Pulmonary artery endothelial cell (primary cell): Measurements from ENCODE around the gene CUX1. TPM values are rescaled to one million over a fixed set of nuclear protein-coding genes. Genes with fewer than 3 reads are reported as not detected.
"Not testable (repeated sequence)": the region's sequence is repeated elsewhere in the genome, so short reads cannot be mapped to it uniquely, and the experiment has no call there.

Source experiments
- DNase-seq: peaks from one replicate; pipeline ENCODE4 v3.0.0-alpha.2; 2011; ENCODE audit warnings: low read depth, low spot score
- total RNA-seq: library from RNA; depleted of rRNA; stranded (reverse); fragments of >200 nt; gene quantifications from 2 replicates; pipeline ENCODE4 v1.2.3, GENCODE V29; 2014

Gene CUX1
- total RNA-seq, 1 donor from 2014 or later: 20.8 TPM

DNA sequence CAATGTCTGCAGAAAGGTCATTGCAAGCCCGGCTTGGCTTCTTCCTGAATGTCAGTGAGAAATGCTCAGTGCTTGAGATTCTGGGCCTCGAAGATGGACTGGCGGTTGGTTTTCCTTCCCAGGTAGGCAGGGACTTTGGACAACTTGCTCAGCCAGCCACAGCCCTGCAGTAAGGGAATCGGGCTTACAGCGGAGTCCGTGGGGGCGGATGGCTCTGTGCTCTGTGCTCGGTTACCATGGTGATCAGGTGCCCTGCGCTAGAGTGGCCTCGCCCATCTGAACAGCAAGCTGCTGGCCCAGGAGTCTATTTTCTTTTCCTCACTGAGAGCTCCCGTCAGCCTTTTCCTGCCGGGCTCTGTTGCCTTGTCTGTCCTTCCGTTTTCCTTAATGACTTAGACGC lies 391.4 kb downstream of the CUX1 start:
- no peak for DNase-seq

DNA sequence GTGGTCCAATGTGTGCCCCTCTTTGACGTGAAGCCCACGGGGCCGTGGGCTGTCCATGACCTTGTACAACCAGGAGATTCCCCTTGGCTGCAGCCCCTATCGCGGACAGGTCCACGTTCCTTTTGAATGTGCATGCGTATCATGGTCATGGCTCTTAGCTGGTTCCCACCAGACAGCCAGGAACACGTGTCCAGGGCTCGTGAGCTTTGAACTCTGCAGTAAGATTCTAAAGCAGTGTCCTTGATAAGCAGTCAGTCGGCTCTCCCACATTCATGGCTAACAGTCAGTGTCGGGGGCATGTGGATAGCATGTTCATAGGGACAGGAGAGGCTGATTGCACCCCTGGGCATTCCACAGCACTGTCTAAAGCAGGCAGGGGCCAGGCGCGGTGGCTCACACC lies 393.4 kb downstream of the CUX1 start:
- no peak for DNase-seq

DNA sequence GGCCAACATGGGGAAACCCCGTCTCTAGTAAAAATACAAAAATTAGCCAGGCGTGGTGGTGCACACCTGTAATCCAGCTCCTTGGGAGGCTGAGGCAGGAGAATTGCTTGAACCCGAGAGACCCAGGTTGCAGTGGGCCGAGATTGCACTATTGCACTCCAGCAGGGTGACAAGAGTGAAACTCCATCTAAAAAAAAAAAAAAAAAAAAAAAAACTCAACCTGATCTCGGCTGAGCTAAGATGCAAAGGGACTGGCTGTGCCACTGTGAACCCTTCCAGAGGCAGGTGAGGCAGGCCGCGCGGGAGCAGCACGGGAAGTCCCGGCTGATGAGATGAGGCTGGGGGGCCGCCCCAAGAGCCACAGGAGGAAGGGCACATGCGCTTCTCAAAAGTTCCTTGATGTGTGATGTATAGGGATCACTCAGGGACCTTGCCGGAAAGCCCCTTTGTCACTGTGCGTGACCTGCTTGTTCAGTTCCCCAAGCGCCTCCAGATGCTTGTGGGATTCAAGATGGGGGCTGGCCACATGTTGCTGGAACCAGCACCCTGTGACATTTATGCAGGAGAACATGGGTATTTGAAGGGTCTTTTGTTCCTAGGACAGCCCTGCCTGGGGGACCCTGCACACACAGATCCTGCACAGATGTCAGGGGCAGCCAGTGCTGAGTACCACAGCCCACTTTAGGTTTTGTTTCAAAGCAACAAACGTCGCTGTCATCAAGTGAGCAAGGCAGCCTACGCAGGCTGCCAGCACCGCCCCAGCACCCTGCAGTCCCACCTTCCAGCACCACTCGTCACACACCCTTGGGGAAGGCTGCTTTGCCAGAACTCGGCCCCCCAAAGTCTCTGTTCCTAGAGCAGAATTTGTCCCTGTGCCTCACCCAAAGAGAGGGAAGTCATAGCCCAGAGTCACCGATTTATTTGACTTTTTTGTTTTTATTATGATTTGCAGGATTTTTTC lies 394.4 kb downstream of the CUX1 start:
- no peak for DNase-seq

DNA sequence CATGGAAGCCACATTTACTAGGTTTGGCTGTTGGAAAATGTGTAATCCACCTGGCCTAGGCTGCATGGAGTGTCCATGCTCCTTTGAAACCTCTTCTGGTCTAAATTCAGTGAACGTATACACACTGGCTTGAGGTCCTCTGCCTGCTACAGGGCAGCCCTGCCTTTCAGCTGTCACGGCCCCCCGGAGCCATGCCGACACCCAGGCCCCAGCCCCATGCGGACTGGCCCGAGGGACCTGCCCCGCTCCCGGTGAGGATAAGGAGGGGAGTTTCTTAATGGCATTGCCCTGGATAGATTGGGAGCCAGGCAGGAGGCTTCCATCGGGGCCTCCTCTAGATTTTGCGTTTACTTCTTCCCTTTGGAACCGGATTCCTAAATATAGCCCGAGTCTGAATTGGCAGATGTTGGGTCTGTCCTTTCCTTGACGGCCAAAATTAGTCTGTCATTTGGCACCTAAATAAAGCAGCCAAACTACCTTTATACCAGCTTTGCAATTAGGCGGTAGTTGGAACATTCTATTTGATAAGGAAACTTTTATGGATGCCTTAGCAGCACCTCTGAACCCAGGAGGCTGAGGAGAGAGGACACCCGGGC lies 397.1 kb downstream of the CUX1 start:
- DNase-seq: no peak

DNA sequence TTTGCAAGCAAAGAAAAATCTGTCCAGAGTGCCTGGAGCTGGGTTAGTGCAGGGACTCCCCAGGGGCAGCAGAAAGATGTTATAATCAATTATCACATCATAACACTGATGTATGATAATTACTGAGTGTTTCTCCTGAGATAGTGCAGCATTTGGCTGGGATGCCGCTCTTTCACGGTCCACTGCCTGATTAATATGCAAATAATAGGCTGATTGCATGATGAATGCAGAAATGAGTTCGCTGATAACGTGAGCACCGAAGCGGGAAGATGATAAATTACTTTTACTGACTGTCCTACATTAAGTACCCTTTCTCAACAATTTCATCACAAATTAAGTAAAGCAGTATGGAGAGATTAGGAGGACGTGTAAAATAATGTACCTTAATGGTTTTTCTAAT lies 397.8 kb downstream of the CUX1 start:
- no peak for DNase-seq

DNA sequence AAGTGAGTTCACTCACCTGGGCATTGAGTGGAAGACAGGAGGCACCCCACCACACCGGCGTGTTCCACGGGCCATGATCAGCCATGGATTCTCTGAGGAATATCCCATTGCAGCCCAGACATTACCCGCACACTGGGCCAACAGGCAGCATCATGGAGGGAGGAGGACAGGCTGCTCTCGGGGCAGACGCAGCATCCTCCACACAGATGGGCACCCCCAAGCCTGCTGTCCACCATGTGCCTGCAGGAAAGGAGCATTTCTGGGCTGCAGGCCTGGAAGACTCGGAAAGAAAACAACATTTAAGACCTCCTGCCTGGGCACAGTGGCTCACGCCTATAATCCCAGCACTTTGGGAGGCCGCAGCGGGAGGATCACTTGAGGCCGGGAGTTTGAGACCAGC lies 398.3 kb downstream of the CUX1 start:
- no peak for DNase-seq

DNA sequence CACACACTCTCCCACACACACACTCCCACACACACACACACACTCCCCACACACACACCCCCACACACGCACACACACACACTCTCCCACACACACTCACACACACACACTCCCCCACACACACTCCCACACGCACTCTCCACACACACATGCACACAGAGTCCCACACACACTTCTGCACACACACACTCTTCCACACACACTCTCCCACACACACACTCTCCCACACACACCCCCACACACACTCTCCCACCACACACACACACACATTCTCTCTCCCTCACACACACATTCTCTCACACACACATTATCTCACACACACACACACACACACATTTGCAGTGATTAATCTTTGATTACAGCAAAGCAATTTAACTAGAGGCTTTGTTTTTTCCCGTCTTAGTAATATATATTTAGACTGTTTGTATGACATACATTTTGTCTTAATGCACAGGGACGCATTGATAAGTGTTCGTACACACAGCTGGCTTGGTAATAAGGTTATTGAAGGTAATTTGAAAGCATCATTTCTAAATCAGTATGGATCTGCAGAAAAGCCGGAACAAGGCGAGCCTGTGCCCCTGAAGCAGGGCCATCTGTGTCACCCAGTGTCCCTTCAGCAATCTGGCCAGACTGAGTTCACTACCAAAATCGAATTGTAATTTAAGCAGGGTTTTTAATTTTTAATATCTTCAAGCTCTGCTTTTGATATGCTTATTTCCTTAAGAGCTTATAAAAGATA lies 399.3 kb downstream of the CUX1 start:
- DNase-seq: no peak

DNA sequence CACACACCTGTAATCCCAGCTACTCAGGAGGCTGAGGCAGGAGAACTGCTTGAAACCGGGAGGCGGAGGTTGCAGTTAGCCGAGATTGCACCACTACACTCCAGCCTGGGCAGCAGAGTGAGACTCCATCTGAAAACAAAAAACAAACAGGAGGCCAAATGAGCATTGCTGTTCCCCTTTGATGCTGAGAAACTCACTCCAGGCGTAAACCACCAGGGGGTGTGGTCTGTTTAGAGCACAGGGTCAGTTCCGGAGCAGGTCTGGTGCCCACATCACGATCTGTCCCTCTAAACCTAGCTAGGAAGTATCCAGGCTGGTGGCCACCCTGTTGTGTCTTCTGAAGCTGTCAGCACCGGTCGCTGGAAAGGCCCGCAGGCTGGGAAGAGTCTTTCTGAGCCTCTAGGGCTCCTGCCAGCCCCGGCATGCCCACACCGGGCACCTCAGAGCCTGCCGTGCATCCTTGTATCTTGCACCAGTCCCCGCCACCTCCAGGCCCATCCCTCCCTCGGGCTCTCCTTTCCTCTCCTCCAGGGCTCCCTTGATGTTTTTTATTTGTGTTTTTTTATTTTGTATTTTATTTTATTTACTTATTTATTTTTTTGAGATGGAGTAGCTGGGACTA lies 402.9 kb downstream of the CUX1 start:
- DNase-seq: no peak

DNA sequence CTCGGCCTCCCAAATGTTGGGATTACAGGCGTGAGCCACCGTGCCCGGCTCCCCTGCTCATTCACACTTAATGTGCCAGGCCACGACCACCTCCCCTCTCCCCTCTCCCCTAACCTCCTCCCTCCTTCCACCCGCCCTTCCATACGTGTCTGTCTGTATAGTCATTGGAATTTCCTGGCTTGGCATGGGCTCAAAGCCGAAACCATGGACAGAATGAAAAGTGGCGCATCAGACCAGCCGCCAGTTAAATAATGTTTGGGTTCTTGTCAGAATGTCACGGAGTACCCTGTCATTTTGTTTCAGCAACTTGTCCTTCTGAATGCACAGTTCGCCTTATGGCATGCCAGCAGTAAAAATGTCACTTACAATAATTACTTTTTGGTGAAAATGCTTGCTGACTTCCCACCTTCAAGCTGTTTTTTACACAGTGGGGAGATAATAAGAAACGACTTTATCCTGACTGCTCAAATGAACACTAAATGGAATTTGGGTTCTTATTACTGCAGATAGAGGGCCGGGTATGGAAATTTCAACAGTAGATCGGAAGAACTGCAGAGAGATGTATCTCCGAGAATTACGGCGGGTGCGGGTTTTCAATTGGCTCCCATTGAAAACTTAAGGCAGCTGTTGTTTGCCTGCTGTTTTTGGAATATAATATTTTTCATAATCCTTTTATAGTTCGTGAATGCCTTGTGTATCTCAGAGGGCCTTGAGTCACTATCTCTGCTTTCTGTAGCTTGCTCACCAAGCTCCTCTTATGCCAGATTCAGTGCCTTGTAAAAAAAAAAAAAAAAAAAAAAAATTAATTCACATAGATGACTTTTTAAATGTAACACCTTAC lies 403.8 kb downstream of the CUX1 start:
- DNase-seq: peak; percentile 15

DNA sequence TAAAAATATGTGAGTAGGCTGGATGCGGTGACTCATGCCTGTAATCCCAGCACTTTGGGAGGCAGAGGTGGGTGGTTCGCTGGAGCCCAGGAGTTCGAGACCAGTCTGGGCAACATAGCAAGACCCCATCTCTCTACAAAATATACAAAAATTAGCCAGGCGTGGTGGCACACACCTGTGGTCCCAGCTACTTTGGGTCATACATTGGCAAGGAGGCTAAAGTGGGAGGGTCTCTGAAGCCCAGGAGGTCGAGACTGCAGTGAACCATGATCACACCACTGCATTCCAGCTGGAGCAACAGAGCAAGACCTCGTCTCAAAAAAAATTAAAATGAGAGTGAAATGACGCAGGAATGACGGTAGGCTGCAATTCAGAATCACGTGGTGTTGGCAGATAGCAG lies 404.5 kb downstream of the CUX1 start:
- DNase-seq: no peak

DNA sequence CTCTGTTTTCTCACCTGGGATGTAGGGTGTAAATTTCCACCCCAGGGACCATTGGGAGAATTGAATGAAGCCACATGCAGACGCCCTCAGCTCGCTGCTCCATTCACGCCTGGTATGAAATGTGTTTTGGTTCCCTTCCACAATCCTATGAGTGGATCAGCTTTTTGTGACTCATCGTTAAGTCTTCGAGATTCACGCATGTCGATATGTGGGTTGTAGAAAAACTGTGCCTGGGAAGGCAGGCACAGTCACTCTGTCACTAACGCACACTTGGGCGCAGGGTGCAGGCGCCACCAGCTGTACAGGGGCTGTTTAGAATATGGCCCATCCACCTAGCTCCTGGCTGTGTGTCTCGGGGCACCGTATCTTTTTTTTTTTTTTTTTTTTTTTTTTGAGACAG lies 405.0 kb downstream of the CUX1 start:
- DNase-seq: no peak

DNA sequence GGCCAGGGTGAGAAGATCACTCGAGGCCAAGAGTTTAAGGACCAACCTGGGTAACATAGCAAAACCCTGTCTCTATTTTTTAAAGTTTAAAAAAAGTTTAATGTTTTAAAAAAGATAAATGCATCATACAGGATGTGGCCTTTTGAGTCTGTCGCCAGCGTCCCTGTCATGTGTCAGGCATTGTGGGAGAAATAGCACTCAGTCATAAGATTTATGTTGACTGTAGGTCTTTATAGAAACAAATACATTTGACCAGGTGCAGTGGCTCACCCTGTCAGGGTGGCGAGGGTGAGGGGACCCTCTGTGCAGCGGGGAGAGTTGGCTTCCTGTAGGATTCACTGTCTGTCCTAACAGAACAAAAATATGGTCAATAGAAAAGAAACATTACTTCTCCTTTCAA lies 405.8 kb downstream of the CUX1 start:
- no peak for DNase-seq

DNA sequence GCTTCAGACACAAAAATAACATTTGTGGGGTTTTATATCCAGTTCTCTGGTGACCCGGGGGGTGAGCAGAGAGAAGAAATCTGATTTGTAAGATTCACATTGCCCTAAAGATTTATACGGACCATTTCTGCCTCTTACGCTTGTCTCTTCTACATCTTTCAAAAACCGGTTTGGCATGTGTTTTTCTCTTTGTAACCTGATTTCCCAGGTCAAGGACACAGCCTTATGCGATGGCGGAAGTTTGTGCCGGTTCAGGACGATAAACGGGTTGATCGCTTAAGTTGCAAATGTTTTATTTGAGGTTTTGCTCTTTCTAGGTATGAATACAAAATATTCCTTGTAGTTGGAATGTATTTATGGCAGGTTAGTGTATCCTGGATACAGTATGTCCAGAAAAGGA lies 407.6 kb downstream of the CUX1 start:
- DNase-seq: no peak

DNA sequence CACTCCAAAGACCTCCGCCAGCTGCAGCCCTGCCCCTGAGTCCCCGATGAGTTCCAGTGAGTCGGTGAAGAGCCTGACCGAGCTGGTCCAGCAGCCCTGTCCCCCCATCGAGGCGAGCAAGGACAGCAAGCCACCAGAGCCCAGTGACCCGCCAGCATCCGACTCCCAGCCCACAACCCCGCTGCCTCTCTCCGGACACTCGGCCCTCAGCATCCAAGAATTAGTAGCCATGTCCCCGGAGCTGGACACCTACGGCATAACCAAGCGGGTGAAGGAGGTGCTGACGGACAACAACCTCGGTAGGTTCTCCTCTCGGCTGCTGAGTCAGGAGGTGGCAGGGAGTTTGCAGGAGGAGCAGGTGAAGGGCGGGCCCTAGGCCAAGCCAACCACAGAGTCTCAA lies 409.9 kb downstream of the CUX1 start:
- DNase-seq: no peak

DNA sequence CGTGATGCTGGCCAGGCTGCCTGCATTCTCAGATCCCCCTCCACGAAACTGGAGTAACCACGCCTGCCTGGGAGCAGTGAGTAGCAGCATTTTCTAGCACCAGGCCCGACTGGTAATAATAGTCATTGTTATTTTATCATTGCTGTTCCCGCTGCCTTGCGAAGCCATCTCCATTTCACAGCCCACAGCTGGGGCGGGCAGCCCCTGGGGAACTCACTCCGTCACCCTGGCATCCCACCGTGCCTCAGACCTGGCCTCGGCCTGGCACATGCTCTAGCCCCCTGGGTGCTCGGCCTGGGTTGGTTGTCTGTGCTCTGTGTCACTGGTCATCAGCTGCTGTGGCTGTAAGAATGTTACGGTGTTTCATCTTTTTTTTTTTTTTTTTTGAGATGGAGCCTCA lies 411.5 kb downstream of the CUX1 start:
- no peak for DNase-seq

DNA sequence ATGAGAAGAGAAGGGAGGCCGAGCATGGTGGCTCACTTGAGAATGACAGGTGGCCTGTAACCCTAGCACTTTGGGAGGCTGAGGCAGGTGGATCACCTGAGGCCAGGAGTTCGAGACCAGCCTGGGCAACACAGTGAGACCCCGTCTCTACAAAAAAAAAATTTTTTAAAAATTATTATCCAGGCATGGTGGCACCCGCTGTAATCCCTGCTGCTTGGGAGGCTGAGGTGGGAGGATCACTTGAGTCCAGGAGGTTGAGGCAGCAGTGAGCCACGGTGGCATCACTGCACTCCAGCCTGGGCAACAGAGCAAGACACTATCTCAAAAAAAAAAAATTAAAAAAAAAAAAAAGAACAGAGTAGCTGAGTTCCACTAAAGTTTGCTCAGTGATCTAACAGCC lies 412.7 kb downstream of the CUX1 start:
- not testable (repeated sequence) for DNase-seq

DNA sequence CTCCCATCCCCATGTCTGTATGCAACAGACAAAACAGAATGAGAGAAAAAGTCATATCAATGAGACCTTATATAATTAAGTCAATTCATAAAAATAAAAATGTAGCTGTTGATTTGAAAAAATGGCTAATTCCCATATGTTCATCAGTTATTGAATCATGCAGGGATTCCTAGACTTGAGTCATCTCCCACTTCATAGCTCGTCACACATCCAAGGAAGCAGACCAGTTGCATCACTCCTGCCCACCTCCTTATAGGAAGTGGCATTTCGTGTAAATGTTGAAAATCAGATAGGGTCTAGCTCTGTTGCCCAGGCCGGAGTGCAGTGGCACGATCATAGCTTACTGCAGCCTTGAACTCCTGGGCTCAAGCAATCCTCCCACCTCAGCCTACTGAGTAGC lies 413.2 kb downstream of the CUX1 start:
- DNase-seq: no peak

DNA sequence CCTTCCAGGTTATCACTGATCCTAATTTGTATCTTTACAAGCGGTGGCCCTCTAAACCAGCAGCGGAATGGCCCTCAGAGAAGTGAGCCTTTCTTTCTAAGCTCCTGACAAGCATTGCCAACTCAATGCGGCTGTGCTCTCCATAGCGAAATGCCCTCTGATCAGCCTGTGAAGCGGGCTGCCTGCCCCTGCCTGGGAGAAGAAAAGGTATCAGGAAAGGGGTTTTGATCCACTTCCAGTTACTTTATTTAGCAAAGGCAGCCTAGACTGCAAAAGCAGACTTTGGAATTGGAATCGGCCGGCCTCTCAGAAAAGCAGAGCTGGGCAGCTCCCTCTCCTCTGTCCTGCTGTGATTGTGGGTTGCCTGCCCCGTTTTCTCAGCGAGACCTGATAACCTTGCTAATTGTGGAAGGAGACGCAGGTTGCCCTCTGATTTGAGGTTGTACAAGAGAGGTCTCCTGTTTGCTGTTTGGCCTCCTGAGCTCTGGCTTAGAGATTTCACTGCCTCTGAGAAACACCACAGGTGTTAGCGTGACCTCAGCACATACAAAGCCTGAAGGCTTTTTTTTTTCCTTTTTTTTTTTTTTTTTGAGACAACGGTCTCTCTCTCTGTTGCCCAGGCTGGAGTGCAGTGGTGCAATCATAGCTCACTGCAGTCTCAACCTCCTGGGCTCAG lies 415.3 kb downstream of the CUX1 start:
- no peak for DNase-seq

DNA sequence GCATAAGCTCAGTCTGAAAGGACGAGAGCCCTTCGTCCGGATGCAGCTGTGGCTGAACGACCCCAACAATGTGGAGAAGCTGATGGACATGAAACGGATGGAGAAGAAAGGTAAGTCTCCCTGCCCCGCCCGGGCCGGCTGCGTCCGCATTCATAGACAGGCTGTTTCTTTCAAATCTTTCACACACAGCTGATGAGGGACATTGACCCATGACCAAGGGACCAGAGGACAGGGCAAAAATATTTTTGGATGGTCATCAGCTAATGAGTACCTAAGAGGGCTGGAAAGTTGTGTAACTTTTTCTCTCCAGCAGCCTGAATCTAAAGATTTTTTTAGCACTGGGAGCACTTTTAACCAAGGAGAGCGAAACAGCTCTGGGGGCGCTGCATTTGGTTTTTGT lies 416.7 kb downstream of the CUX1 start:
- DNase-seq: no peak

DNA sequence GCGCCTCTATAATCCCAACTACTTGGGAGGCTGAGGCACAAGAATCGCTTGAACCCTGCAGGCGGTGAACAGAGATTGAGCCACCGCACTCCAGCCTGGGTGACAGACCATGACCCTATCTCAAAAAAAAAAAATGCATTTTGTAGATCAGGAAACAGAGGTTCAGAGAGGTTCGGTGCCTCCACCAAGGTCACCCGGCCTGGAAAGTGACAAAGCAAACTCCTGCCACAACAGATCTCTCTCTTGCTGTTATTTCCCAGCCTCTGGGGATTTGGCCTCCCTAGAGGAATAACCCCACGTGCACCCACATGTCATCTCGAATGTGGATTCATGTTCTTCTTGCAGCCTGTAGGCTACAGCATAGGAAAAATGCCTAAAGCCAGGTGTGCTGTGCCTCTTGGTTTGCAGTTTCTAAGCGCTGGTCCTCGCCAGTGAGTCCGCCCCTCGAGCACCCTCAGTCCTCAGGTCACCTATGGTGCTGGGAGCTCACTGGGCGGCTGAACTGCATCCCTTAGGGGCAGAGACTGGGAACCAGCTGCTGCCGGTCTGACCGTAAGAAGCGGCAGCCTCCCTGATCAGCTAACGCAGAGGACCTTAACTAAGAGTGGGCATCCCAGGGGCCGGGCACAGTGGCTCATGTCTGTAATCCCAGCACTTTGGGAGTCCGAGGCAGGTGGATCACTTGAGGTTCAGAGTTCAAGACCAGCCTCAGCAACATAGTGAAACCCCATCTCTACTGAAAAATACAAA lies 417.6 kb downstream of the CUX1 start:
- DNase-seq: no peak
